Measurements from ENCODE around the gene CREBBP. TPM values are rescaled to one million over a fixed set of nuclear protein-coding genes. Genes with fewer than 3 reads are reported as not detected.

The CREBBP gene
- total RNA-seq, 1 donor from 2014 or later: 106 TPM

DNA sequence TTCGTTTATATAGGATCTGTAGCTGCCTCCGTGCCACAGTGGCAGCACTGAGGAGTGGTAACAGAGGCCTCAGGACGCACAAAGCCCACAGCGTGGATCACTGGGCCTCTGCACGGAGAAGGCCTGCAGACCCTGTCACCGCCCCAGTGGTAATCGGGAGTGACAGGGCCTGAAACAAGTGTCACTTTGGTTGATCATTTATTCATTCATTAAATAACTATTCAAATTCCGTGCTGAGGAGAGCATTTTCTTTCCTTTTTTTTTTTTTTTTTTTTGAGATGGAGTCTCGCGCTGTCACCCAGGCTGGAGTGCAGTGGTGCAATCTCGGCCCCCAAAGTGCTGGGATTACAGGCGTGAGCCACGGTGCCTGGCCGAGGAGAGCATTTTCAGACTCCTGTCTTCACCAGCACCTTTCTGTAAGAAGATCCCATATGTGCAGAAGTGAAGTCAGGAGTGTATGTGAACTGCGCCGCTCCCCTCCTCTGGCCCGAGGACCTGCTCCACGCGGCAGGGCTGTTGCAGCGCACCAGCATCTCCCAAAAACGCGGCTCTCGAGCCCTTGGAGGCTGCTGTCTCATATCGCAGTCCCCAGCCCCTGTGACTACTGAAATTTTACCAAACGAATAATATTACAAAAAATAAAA is 118.3 kb downstream of the CREBBP start:
- no peak for DNase-seq

DNA sequence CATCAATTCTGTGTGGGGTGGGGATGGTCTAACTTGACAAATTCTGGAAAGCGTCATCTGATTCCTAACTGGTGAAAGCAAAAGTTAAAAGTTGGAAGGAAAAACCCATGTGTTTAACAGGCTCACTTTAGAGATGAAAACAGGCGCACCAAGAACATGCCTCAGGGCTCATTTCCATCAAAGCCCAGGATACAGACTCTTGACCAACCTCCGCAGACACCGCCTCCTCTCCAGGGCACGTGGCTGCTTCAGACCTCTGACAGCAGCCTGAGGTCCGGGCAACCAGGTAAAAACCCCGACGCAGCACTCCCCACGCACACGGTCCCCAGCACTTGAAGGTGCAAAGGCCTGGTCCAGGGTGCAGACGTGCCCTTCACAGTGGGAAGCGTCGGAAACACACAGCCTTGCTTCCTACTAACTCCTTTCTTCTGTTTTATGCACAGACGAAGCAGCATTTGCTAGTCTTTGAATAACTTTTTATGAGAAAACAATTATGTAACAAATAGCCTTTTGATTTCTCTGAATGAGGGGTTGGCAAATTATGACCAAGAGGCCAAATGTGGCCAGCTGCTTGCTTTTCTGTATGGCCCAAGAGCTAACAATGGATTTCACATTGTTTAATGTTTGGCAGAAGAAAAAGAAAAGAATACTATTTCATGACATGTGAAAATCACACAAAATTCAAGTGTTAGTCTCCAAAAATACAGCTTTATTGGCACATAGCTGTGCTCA is 119.0 kb downstream of the CREBBP start:
- no peak for DNase-seq

DNA sequence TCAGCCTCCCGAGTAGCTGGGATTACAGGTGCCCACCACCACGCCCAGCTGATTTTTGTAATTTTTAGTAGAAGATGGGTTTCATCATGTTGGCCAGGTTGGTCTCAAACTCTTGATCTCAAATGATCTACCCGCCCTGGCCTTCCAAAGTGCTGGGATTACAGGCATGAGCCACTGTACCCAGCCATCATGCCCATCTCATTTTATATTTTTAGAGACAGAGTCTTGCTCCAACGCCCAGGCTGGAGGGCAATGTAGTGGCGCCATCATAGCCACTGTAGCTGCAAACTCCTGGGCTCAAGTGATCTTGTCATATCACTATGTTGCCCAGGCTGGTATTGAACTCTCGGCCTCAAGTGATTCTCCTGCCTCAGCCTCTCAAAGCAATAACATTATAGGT is 120.0 kb downstream of the CREBBP start:
- no peak for DNase-seq

DNA sequence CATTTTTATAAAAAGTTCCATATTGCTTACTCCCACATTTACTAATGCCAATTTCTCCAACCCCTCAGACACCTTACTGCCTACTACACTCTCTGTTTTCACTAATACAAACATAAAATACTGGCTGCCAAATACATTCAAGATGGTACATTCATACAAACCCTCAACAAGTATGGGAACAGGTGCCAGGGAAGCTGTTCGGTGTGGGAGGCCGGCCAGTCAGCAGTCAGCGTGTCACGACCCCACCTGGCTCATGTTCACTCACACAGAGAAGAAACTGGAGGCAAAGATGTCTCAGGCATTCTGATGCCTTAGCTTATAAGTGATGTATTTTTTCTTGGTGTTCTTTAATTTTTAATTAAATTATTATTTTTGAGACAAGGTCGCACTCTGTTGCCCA is 120.8 kb downstream of the CREBBP start:
- no peak for DNase-seq

DNA sequence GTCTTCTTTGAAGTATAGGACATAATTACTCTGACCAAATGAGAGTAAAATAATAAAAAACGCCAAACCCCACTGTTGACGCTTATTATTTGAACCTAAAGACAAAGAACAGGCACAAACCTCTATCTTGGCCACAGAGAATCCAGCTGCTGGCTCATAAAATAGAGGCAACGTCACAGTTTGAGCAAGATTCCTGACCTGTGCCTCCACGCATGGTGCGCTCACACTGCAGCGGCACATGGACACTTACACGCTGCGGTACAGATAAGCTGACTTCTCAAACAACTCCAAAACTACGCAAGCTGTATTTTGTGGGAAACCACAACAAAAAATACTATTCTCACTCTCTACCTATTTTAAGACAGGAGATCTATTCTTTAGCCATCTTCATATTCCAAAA is 124.4 kb downstream of the CREBBP start:
- no peak for DNase-seq

DNA sequence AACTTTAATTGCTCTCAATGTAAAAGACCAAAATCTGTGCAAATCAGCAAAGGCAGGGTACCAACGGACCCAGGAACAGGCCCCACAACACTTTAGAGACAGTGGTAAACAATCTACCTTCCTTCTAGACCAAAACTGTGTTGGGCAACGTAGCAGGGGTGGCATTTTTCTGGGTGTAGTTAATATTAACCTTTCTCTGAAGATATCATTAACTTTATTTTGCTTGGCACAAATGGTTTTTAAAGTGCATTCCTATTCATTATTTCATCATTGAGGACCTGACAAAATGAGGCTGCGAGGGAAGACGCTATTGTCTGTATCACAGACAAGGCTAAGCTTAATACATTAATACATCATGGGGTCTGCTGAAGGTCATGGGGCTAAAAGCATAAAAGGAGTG is 125.3 kb downstream of the CREBBP start:
- DNase-seq: no peak

DNA sequence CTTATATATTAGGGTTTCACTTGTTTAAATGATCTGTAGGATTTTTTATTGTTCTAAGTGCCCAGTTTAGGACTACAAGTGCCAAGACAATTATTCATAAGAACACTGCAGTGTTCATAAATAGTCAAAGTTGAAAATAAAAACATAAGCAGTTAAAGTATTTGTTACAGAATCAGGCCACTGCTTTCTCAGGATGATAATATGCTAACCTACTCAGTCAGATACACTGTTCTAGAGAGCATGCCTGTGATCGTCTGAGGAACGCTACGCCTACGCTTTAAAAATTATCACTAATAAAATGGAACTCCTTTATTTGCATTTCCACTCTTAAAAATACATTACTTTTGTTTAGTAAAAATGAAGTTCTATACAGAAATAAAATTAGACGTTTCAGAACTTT is 125.7 kb downstream of the CREBBP start:
- no peak for DNase-seq

DNA sequence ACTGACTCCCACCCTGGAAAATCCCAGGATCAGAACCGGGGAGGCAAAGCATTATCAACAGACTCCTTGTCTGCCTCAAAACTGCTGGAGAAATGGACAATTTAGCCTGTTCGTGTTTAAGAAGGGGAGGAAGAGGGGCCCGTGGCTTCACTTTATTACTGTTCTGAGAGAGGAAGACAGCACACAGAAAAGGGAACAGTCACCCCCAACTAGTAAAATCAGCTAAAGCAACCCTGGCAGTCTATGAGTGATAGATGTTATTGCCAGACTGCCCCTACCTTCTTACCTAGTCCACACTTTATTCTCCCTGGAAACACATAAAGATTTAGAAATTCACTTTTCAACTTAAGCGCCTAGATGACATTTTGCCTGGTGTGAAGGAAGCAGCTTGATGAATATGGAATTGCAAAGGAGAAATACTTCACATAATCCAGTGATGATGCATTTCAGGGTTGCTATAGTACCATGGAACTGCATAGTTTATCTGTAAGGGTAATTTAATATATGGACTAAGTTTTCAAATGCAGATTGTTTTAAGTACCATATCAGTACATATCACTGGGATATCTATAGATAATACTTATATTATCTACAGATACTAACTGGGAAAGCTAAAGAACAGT is 126.3 kb downstream of the CREBBP start:
- no peak for DNase-seq

DNA sequence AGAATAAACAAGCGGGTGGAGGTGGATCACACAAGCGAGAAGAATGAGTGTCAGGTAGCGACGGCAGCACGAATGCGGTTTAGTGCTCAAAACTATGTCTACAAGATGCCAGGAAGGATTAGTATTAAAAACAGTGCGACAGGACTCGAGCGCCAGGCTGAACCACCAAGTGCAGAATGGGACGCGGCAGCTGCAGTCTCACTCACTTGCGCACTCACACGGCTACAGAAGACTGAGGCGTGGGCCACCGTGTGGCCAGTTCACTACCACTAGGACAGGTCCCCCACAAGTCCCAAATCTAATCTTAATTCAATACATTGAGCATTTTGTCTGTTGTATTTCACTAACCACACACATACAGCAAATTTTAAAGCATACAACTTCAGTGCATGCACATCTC is 127.5 kb downstream of the CREBBP start:
- no peak for DNase-seq

DNA sequence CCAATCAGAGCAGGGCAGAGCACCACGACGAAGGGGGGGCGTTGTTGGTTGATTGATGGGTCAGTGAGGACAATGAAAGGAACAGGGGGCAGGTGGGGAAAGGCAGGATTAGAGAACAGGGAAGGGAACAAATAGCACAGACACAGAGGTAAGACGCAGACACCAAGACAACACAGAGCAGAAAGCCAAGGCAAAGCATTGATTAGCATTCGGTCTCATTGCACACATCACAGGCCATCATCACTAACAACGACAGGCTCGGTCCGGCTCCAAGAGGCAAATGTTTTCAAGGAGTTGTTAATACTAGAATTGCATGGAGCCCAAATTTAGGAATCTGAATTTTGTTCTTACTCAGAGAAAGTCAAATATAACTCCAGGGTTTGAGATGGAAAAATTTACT is 128.6 kb downstream of the CREBBP start:
- DNase-seq: no peak

DNA sequence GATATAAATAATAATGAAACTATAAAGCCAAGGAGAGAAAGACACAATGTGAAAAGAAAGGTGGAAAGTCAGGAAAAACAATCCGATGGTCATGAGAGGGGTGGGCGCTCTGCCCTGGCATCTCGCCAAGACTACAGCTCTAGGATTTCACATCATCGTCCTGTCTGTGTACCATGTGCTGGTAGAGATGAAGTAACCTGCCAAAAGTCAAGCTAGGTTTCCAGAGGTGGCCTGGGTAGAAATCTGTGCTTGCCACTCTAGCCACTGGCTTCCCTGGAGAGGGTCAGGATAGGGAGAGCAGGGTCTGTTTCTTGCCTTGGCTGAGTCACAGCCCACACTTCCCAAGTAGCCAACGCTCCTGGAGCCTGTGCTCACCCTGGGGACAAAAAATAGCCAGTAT is 132.2 kb downstream of the CREBBP start:
- no peak for DNase-seq

DNA sequence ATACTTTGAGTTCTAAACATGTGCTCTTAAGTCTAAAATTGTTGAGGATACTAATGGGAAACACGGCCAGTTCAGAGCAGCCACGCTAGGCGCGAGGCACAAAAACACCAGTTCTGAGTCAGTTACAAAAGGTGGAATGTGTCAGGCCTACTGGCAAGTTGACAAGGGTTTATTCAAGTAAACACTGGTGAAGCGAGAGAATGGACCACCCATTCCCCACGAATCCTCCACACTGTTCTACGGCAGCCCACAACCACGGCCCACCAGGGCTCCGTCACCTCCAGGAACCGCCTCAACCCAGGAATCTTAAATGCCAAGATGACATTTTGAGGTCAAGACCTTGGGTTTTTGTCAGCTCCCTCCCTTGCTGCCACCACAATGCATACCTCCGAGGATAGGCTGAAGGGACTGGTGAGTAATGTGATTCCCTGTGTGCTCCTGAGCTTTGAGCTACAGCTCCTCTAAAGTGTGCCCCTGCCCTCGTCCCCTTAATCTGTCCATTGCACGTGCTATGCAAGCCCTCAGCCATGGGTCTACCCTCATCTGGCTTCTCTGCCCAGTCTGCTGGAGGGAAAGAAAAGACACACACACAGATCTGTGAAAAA is 134.7 kb downstream of the CREBBP start:
- DNase-seq: no peak

DNA sequence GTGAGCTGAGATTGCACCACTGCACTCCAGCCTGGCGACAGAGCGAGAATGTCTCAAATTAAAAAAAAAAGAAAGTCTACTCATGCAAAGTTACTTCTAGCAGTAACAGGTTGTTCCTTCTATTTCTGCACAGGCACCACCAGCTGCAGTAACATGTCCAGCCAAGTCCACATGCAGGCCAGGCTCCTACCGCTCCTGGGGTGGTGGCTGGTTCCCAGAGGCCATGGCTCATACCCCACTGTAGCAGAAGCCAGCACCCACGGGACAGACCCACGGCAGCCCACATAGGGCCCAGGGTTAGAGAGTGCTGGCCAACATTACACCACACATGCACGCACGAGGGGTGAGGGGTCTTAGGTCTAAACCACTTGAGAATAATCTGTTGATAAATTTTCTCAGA is 136.5 kb downstream of the CREBBP start:
- DNase-seq: no peak

DNA sequence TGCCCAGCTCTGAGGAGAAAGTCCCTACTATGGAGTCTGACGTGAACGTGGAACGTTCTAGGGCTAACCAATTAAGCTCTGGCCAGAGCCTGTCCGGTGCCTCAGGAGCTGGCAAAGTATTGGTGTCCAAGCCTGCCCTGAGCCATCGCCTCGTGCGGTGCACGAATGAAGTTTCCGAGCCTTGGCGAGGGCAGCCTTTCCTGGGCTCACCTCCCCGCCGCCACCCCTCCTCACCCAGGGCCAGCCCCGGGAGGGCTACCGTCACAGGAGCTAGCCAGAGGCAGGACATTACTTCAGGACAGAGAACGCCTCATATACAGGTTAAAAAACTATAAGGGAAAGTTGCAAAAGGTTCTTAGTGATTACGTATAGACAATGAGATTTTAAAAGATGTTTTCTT is 139.6 kb downstream of the CREBBP start:
- DNase-seq: no peak

DNA sequence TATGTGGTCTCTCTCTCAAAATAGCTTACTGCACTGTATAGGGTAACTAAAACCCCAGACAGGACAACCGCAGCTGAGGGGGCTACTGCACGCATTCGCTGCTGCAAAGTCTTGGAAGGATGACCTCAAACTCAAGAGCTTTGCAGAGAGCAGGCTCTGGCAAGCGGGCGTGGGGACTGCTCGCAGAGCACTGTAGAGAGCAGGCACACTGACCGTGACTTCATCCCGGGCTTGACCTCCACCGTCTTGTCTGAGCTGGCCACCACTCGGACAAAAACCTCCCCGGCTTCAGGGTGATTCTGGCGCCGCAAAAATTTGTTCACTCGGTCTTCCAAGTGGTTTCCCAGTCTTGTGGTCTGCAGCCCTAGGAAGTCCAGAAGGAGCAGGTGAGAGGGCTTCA is 140.3 kb downstream of the CREBBP start:
- no peak for DNase-seq

DNA sequence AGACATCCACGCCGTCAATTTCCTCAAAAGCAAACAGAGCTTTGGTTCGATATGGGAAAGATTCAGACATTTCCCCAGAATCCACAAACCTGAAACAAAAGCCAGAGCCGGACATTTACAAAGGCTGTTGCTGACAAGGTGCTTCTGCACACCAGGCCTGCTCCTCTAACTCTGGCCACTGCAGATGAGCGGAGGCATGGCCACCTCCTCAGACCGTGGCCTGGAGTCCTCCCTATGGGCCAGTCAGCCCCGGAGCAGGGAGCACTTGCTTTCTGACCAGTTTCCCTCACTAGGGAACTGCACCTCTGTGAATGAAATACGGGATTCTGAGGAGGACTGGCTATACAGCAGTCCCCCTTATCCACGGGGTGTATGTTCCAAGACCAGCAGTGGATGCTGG is 140.9 kb downstream of the CREBBP start:
- DNase-seq: no peak

DNA sequence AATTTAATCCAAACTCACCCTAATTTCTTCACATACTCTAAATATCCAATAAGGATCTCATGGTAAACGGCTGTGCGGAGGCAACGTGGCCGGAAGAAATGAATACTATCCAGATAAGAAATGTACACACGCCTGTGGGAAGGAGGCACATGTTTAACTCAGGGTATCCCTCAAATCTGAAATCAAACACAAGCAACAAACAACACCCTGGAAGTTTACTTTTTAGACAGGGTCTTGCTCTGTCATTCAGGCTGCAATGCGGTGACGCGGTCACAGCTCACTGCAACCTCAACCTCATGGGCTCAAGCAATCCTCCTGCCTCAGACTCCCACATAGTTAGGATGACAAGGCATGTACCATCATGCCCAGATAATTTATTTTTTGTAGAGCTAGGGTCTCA is 142.0 kb downstream of the CREBBP start:
- DNase-seq: no peak

DNA sequence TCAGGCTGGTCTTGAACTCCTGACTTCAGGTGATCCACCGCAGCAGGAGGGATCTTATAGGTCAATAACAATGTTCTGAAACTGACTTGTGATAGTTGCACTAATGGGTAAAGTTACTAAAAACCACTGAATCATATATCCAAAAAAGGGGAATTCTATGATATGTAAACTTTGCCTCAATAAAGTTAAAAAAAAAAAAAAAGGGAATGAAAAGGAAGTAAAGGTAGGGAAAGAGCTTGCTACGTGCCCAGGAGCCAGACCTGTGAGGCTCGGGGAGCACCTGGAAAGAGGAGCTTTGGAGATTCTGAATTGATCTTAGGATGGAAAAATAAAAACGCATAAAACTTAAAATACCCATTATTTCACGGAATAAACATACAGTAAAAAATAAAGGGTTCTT is 142.4 kb downstream of the CREBBP start:
- no peak for DNase-seq

DNA sequence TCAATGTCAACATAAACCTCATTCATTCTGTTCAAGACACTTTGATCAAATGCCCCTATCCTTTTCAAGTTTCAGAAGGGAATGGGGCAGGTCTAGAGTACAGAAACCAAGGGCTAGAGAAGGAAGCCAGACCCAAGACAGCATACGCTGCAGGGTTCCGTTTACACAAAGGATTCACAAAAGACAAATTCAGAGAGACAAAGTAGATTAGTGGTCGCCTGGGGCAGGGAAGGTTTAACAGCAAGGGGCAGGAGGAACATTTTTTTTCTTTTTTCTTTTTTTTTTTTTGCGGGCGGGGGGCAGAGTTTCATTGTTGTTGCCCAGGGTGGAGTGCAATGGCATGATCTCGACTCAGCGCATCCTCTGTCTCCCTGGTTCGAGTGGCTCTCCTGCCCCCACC is 143.3 kb downstream of the CREBBP start:
- DNase-seq: no peak

DNA sequence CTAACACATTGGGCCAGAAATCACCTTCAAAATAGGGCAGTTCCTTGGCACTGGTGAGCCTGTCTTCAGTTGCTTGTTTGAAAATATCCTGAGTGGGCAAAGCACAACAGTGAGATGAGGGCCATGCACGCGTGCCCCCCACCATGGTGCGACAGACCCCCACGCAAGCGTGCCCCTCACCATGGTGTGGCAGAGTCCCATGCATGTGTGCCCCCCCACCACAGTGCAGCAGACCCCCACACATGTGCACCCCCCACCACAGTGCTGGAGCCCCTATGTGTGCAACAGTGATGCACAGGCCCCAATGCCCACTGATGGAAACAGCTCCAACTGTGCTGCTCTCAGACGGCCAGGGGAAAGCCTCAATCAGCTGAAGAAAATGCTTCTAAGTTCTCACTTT is 144.4 kb downstream of the CREBBP start:
- DNase-seq: no peak

DNA sequence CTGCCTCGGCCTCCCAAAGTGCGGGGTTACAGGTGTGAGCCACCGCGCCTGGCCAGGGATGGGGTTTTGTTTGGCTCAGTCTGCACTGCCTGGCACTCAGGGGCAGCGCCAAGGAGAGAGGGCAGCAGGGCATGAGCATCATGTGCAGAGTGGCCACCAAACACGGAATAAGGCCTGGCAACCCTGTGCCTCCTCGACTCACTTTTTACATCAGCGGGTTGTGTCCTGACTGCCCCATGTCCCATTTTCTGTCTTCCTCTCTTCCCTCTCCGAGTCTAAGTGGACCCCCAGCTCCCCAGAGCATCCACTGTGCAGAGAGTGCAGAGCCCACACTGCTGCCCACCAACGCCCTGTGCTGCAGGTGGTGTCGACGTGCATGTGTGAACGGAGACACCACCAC is 145.0 kb downstream of the CREBBP start:
- no peak for DNase-seq

DNA sequence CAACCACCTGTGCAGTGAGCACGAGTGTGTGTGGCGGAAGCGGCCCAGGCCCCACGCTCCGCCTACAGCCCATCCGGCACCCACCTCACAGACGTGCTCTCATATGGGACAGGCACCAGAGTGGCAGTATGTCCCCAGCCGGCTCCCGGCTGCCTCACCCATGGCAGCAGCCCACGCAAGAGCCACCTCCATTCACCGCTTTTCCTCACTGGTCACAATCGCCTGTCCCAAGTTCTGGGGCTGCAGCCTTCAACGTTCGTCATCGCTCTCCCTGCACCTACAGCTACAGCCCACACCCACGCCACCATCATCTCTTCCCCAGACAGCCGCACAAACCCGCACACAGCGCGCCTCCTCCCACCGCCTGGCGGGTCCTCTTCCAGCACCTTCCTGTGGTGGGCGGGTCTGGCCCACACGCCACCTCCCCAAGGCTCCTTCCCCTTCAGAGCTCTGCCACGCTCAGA is 145.7 kb downstream of the CREBBP start:
- no peak for DNase-seq

DNA sequence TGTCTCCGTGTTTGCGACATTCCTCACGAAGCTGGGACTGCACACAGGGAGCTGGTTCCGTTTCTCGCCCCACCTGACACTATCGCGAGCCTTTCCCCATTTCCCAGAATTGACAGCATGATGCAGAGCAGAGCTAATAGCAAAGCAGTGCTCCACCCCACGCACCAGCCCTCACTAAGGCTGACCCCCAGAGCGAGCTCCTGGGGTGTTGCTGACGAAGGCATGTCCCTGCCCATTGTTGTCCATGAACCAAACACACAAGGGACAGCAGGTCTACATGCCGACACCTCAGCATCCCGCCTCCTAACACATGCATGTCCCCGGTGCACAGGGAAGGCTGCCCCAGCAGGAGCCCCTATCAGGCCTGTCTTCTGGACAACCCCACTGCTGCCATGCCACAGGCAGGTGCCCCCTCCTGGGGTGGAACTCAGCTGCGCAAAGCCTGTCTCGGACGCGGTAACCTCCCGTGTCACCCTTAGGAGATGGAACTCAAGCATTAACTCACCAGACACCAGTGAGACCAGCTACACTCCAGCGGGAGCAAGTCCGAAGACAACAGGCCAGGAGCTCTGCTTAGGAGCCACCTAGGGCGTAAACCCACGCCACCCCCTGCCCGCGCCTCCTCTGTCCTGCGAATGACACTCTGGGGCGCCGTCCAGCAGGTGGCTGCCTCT is 146.3 kb downstream of the CREBBP start:
- DNase-seq: no peak
